Heart left ventricle (tissue), 13 donors: ENCODE measurements around the gene CCDC183.

Experiments used
- CTCF ChIP-seq, 12 donors: fragments of 200-600 bp; sonication (generic) in 4 of 12; IDR thresholded peaks; one replicate each; pipeline versions ENCODE4 v1.5.0 to v1.8.0; 2018 to 2022; ENCODE audit warnings: antibody characterized with exemption in 12 of 12, mild to moderate bottlenecking in 5 of 12
- POLR2A ChIP-seq, 2 donors: fragments of 450-650 bp; IDR thresholded peaks; one replicate each; pipeline ENCODE4 v1.6.1; 2017; ENCODE audit warnings: antibody characterized with exemption in 2 of 2, mild to moderate bottlenecking in 2 of 2, moderate library complexity in 2 of 2
- donor health status: ischemic (EF 13 %, LVEDD 7.1; RV severe dilation, severe dysfunction).
- donor health status: DM: no; HTN: yes; CAD: no.
- donor health status: DM: no; HTN: no; CAD: no.
- donor health status: ischemic (EF 25% LVEDD 6.9; RV normal size, moderate dysfunction).
- donor health status: ischemic (EF 25% LVEDD 5.7; RV mildly dilated, moderate dysfunction).
- donor health status: ischemic (EF 35%, LVEDD 5.7; RV mildly dilated, moderate dysfunction).
- donor health status: nonischemic (EF 11% LVEDD 7.7; RV severe dilation, severe dysfunction).
- donor health status: DM: yes; HTN: yes; CAD: no.
- donor health status: PGD.
- donor health status: ischemic (EF 29% LVEDD 5.4; RV normal size, mild dysfunction).
- donor health status: nonischemic (EF 23%, LVEDD 6.1; RV moderate dilation, normal function).

- no peak for TF ChIP-seq CTCF (IDR thresholded peaks at IDR 0.05)
- TF ChIP-seq POLR2A (IDR thresholded peaks at IDR 0.05), result no peak
Measured at GRCh38 chr9:136764301-136764891, 31.7 kb upstream of the CCDC183 start, which contains the start of gene LCN15.
